DMS53 treated with DMSO at 0.1 percent for 48 hours (cell line): ENCODE results near the gene TMEM233.

Experiments
- DNase-seq: peaks from one replicate; lab custom pipeline; 2025; ENCODE audit not compliant: unreplicated experiment; lab: John Stamatoyannopoulos, UW

Gene TMEM233

GRCh38 chr12:119679490-119679889 is 85.9 kb downstream of the TMEM233 start:
- no peak for DNase-seq

GRCh38 chr12:119681111-119681510 is 87.5 kb downstream of the TMEM233 start:
- DNase-seq = no peak

- no peak for DNase-seq
Measured at GRCh38 chr12:119681728-119682638, 88.4 kb downstream of the TMEM233 start.

GRCh38 chr12:119682639-119683252 is 89.2 kb downstream of the TMEM233 start:
- DNase-seq = no peak

GRCh38 chr12:119683413-119683812 is 89.8 kb downstream of the TMEM233 start:
- no peak for DNase-seq

GRCh38 chr12:119683816-119684215 is 90.2 kb downstream of the TMEM233 start:
- DNase-seq = no peak

GRCh38 chr12:119684711-119685369 is 91.3 kb downstream of the TMEM233 start:
- no peak for DNase-seq

- no peak for DNase-seq
Measured at GRCh38 chr12:119685375-119685774, 91.8 kb downstream of the TMEM233 start.

GRCh38 chr12:119686355-119686754 is 92.8 kb downstream of the TMEM233 start:
- no peak for DNase-seq

- DNase-seq = no peak
Measured at GRCh38 chr12:119686776-119687175, 93.2 kb downstream of the TMEM233 start.

GRCh38 chr12:119687406-119687805 is 93.8 kb downstream of the TMEM233 start:
- DNase-seq = no peak

- DNase-seq = no peak
Measured at GRCh38 chr12:119687879-119688278, 94.3 kb downstream of the TMEM233 start.

GRCh38 chr12:119689935-119690500 is 96.4 kb downstream of the TMEM233 start:
- no peak for DNase-seq

- no peak for DNase-seq
Measured at GRCh38 chr12:119691202-119691810, 97.7 kb downstream of the TMEM233 start.

GRCh38 chr12:119692410-119692809 is 98.8 kb downstream of the TMEM233 start:
- no peak for DNase-seq
